Measurements from ENCODE around the gene TEX51.

The TEX51 gene

DNA sequence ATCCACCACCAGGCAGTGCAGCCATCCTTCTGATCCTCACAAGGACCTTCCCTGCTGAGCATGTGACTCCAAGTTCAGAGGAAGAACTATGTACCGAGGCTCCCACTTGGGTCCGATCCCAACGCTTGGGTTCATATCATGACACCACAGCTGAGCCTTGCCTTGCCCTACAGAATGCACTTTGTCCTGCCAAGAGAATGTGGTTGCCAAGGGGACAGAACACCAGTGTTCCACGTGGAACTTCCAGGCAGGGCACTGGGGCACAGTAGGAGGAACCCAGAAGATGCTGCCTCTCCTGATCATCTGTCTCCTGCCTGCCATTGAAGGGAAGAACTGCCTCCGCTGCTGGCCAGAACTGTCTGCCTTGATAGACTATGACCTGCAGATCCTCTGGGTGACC lies at the start of gene TEX51:
Gene TEX51, plus strand, starts transcription at position 255 of the 400 bp plus-strand sequence. Its CDS starts 29 bp downstream, at position 284.
- no peak for DNase-seq (ENCODE audit: low read depth, low spot score)

DNA sequence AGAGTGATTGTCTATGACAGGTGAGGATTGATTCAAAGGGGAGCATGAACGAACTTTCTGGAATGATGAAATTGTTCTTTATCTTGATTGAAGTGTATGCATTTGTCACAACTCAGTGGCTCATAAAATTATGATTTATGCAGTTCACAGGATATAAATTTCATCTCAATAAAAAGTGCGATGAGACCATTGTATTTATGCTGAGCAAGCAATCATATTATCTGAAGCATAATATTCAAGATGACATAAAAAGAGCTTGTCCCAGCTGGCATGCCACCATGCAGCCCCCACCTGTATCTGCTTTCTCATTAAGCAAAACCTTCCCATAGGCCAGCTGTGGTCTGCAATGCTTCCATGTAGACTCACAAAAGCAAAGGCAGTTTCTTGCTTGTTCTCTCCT lies 49.6 kb upstream of the TEX51 start:
- no peak for DNase-seq (ENCODE audit: low read depth, low spot score)

DNA sequence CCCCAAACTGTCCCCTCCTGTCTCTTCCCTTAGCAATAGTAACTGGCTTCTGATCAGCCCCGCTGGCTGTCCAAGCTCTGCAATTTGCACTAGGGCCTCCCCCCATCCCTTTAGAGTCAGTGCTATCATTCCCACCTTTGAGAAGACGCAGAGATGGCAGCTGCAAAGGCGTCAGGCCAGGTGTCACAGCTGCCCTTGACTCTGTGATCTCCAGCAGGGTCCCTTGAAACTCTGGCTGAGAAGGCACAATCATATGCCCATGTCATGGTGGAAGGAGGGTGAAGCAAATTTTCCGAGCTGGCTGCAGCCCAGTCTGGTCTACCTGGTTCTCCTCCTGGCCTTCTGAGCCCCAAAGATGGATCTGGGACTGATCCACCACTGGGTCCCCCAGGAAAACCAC lies 49.2 kb upstream of the TEX51 start:
- DNase-seq (ENCODE audit: low read depth, low spot score) = no peak

DNA sequence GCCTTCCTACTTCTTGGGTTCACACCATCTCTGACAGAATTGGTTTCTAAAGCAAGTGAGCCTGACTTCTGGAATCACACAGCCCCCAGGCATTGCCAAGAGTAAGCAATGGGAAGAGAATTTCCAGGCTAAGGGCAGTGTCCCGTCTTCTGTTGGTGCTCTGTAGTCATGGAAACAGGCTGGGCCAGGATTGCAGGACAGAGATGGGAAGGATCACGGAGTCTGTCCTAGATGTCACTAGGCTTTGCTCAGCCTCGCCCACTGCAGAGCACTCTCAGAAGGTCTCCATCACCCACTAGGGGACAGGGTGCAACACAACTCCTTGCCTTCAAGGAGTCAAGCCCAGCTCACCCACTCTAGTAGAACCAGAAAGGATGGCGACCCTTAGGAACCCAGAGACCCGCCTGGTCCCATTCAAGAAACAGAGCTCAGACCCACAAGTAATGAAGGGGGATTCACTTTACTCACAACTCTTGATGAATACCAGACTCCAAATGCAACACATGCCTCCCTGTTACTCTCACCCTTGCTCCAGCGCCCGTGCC lies 48.6 kb upstream of the TEX51 start:
- DNase-seq (ENCODE audit: low read depth, low spot score) = no peak

DNA sequence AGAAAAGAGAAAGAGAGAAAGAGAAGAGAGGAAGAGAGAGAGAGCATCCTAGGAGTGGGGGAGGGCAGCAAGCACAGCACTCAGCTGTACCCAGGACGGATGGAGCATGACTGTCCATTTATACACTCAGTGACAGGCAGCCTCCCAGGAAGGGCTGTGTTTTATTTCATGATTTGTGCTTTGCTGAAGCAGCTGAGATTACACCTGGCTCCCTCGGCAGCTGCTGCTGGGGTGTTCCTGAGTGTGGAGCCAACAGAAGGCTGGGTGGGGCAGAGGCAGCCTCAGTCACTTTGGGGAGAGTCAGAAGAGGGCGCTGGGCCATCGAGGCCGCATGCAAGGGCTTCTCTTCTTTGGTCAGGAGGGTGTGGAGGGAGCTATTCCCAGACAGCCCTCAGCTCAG lies 47.8 kb upstream of the TEX51 start:
- DNase-seq (ENCODE audit: low read depth, low spot score) = no peak

- DNase-seq (ENCODE audit: low read depth, low spot score) = no peak
These were observed 46.9 kb upstream of the TEX51 start for GRCh38 chr2:126851756-126852155.

- no peak for DNase-seq (ENCODE audit: low read depth, low spot score)
These were observed 46.3 kb upstream of the TEX51 start for GRCh38 chr2:126852361-126852760.

DNA sequence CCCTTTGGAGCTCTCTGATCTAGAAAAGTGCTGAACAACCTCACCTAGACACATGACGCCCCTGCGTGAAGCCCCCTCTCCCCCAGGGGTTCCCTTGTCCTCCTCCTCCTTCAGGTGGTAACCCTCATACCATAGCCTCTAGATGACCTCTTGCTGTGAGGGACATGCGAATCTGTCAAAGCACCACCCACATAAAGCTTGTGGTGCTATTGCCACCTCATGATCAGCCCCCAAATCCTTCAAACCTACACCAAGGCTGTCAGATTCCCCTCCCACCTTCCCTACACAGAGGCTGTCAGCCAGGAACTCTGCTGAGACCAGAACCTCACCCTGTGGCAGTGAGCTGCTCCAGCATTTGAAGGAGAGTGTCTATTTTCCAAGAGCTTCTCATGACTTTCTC lies 43.1 kb upstream of the TEX51 start:
- DNase-seq (ENCODE audit: low read depth, low spot score) = no peak

DNA sequence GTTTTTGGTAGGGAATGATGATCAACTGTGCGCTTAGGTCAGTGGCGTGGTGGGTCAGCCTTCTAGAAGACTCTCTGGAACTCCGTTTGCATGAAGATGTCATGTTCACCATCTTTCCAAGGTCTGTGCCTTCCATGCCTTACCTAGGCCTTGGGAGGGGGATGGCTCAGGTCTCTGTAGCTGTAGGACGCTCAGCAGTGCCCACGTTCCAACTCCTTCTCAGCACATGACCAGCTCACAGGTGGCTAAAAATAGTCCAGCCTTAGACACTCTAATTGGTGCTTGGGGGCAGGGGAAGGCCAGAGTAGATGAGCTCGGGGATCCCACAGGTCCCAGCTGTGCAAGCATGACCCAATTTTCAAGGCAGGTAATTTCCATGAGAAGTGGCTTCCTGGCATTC lies 42.3 kb upstream of the TEX51 start:
- no peak for DNase-seq (ENCODE audit: low read depth, low spot score)

GRCh38 chr2:126857502-126857901 lies 41.2 kb upstream of the TEX51 start:
- DNase-seq (ENCODE audit: low read depth, low spot score) = no peak

DNA sequence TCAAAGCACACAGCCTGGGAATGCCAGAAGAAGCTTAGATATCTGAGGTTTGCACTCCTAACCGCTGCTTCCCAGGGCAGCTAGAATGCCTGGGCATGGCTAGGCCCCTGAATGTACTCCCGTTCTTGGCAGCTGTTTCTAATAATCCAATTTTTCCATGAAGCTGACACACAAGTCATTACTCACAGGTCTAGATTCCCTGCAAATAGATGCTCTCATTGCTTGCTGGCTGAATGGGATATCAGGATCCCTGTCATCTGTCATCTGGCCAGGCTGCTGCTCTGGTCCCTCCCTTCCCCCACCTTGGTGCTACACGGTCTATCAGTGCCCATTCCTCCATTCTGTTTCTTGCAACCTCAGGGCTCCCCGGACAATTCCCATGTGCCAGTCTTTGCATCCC lies 40.7 kb upstream of the TEX51 start:
- no peak for DNase-seq (ENCODE audit: low read depth, low spot score)

DNA sequence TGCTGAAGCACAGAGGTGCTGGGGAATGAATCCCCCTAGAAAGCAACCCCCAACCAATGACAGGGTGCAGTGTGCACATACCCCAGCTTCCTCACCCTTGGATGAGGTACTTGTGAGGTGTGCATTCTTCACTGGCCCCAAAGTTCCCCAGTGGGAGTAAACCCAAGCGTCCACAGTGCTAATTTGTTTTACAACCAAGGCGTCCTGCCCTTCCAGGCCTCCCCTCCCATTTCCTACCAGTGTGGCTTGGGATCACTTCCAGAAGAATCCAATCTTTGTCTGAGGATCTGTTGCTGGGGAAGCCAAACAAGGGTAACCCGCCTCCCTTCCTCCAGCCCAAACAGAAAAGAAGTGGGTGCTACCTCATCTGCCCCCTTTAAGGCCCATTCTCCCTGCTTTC lies 40.3 kb upstream of the TEX51 start:
- DNase-seq (ENCODE audit: low read depth, low spot score) = no peak

DNA sequence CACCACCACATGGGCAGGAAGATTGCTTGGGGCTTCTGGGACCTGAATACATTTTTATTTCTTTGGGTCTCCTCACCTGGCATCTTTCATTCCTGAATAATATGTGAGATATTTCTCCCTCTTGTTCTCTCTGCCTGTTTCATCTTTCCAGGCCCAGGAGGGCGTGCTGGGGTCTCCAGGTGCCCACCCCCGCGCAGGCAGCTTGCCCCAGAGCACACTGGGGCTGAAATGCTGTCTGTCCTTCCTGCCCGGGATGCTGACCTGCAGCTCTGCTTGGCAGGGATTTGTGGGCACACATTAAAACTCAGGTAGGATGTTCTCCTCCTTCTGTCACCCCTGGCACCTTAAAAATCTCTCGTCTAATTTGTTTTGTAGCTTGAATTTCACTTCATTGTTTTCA lies 39.7 kb upstream of the TEX51 start:
- DNase-seq (ENCODE audit: low read depth, low spot score) = no peak

DNA sequence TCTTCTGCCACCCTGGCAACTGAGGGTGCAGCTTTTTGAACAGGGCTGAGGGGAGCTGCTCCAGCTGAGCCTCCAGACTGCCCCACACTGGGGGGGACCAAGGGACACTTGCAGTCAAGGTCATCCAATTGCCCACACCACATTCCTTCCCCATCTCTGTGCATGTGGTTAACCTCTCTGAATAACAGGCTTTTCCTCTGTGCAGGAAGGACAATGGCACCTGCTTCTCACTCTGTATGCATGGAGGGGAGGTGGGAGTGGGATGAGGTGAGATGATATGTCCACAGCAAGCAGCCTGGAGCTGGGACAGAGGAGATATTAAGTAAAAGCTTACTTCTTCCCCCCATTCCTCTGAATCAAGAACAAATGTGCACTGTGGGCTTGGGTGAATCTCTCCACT lies 39.1 kb upstream of the TEX51 start:
- DNase-seq (ENCODE audit: low read depth, low spot score) = no peak

- DNase-seq (ENCODE audit: low read depth, low spot score) = no peak
These were observed 38.3 kb upstream of the TEX51 start for GRCh38 chr2:126860385-126860784.

DNA sequence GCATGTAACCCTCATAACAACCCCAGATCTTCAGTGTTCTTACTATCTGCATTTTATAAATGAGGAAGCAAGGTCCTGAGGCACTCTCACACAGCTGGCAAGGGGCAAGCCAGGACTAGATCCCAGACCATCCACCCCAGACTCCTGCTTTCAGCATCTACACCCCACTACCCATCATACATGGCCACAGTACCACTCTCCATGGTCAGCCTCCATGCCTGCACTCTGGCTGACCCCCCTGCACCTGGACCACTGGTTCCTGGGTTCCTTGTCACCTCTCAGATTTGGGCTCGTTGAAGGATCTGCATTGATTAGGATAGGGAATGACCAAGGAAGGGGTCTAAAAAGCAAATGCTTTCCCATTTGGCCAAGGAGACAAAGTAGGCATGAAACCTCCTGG lies 36.0 kb upstream of the TEX51 start:
- no peak for DNase-seq (ENCODE audit: low read depth, low spot score)

DNA sequence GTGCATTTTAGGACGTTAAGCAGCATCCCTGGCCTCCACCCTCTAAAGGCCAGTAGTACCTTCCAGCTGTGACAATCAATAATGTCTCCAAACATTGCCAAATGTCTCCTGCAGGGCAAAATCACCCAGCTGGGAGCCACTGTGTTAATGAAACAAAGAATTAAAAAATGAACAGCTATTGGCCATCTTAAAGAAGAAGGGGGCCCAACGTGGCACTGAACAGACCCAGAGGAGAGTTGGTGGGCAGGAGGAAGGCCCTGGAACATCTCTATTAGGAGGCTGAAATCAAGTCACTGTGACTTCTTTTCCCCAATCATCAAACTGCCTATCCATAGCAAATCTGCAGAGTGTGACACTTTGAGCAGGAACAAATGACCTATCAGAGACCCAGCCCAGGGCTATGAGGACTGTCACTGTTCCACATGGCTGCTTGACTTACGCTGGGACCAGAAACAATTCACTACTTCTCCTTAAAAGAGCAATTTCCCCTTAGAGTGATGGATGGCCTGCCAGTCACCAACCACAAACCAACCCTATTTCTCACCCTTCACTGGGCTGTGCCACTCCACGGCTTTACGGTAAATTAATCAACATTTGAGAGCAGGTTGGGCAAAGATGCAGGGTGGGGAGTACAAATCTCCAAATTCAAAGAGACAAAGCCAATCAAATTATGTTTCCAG lies 35.2 kb upstream of the TEX51 start:
- no peak for DNase-seq (ENCODE audit: low read depth, low spot score)

GRCh38 chr2:126864861-126865260 lies 33.8 kb upstream of the TEX51 start:
- no peak for DNase-seq (ENCODE audit: low read depth, low spot score)

DNA sequence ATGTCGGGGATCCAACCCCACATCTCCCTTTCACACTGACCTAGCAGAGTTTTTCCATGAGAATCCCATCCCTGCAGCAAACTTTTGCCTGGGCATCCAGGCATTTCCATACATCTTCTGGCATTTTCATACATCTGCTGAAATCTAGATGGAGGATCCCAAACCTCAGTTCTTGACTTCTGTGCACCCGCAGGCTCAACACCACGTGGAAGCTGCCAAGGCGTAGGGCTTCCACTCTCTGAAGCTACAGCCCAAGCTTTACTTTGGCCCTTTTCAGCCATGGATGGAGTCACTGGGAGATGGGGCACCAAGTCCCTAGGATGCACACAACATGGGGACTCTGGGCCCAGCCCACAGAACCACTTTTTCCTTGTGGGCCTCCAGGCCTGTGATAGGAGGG lies 32.2 kb upstream of the TEX51 start:
- DNase-seq (ENCODE audit: low read depth, low spot score) = no peak

DNA sequence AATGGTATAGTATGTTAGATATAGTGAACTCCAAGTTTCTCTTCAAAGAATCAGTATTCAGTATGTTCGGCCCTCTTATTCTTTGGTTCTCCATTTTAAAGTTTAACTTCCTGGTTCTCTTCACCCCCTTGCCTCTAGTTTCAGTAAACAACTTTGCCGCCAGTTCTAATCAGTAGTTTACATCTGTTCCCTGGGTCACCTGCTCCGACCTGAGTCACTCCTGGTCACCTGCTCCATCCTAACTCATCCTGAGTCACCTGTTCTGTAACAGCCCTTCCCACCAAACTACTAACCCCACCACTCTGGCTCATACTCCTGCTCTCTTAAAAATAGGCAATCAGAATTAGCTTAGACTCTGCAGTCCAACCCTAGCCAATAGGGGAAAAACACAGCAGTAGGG lies 23.7 kb upstream of the TEX51 start:
- no peak for DNase-seq (ENCODE audit: low read depth, low spot score)

- DNase-seq (ENCODE audit: low read depth, low spot score) = no peak
These were observed 22.1 kb upstream of the TEX51 start for GRCh38 chr2:126876631-126877030.

DNA sequence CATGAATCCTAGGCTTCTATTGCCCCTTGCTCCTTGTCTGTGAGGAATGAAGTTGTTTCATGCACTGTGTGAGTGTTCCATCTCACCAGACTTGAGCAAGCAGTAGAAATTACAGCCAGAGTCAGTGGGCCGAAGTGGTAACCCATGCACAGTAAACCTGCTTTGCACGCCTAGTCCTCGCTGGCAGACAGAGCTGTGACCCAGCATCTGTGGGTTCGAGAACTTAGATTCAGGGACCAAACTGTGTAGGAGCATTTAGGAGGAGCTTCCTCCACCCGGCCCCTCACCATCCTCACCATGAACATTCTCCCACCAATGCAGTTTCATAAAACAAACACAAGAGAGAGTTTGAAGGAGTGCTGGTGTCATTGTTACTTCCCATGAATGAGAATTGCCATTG lies 21.6 kb upstream of the TEX51 start:
- no peak for DNase-seq (ENCODE audit: low read depth, low spot score)

GRCh38 chr2:126877861-126878565 lies 20.7 kb upstream of the TEX51 start:
- DNase-seq (ENCODE audit: low read depth, low spot score) = no peak
